Left hindlimb (tissue), 1 donor: ENCODE measurements around the gene LECT2.
A peak's percentile ranks its signal among the peaks of the same experiment; 100 is the strongest.

ENCODE experiments used
- DNase-seq: peaks from one replicate; pipeline ENCODE4 v3.0.0-alpha.2; 2018

LECT2 gene

GRCh38 chr5:135954899-135955298 is at the start of gene LECT2:
TSS of gene LECT2 (minus strand) at chr5:135954983. CDS start at chr5:135954833, 150 bp downstream.
- DNase-seq = no peak

- DNase-seq = no peak
Observed at GRCh38 chr5:136004436-136004835, 49.7 kb upstream of the LECT2 start.

DNA sequence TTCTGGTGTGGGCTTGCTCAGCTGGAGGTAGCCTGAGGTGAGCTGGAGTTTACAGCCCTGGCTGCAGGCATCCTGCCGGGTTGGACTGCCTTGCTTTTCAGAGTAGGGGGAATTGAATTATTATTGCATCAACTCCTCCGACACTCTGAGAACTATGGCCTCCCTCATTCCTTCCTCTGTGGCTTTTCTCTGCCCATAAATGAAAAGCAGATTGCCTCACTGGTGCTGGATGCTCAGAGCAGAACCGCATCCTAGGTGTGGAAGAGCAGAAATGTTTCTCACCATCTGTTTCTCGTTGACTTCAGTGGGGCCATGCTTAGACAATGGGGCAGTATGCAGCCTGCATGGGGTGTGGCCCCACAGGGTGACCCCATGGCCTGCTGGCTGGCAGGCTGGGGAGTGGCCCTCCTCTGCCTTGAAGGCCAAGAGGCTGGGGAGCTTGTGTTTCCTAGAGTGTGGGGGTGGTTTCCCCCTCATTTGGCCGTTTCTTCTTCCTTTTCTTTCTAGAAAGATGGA is 46.7 kb upstream of the LECT2 start:
- peak; percentile 75 for DNase-seq

DNA sequence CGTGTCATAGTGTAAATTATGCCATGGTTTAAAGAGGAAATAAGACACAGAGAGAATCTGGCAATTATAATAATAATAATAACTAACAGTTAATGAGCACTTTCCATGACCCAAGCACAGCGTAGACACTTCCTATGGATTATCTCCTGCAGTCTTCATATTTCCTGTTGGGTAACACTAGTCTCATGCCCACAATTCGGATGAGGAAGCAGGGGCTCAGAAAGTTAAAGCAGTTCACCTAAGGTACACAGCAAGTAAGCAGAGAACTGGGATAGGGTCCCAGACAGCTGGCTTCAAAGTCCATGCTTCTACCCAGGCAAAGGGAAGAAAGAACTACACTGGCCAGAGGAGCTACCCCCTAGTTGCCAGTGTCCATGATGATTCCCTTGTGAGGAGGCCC is 46.1 kb upstream of the LECT2 start:
- no peak for DNase-seq

- no peak for DNase-seq
Observed at GRCh38 chr5:136000147-136000546, 45.4 kb upstream of the LECT2 start.

- DNase-seq = no peak
Observed at GRCh38 chr5:135999406-136000139, 44.8 kb upstream of the LECT2 start.

DNA sequence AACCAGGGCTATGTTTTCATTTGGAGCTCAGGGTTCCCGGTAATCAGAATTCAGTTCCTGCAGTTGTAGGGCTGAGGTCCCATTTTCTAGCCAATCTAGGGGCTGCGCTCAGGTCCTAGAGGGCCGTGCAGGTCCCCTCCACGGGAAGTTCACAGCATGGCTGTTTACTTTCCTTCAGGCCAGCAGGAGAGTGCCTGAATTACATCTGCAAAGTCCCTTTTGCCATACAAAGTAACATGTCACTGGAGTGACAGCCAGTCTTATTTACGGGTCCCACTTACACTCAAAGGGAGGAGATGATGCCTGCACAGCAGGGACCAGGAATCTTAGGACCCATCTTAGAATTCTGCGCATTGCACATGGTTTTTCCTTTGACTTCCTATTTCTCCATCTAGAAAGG is 44.1 kb upstream of the LECT2 start:
- no peak for DNase-seq

- DNase-seq = no peak
Observed at GRCh38 chr5:135997673-135998335, 43.0 kb upstream of the LECT2 start.

DNA sequence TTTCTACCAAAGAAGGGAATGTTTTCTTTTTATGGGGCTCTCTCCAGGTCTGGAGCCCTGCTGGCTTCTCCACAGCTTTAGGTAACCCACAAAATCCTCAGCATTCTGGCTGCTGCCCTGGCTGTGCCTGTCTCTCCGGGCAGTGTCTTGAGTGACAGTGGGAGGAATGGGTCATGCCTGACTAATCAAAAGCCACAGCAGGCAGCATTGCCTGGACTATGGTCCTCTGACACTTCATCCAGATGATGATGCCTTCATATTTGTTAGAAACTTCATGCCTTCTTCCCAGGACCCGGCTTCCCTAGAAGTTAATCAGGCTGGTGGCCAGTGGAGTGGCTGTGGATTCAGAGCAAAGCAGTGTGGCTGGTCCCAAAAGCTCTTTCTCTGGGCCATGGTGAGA is 41.8 kb upstream of the LECT2 start:
- DNase-seq = no peak

DNA sequence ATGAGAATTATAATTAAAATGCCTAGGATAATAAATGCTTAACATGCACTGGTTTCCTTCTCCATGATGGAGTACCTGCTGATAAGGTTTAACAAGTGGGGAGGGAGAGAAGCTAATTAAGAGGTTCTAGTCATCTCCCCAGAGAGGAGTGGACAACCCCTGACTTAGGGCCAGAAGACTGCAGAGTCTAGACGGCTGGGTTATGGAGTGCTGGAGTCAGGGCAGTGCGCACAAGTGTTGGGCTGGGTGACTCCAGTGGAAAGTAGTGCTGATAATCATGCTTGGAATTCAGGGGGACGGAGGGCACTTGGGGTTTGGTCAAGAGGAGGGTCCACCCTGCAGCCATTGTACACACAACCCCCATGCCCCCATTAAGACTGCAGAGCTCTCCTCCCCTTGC is 41.2 kb upstream of the LECT2 start:
- no peak for DNase-seq

DNA sequence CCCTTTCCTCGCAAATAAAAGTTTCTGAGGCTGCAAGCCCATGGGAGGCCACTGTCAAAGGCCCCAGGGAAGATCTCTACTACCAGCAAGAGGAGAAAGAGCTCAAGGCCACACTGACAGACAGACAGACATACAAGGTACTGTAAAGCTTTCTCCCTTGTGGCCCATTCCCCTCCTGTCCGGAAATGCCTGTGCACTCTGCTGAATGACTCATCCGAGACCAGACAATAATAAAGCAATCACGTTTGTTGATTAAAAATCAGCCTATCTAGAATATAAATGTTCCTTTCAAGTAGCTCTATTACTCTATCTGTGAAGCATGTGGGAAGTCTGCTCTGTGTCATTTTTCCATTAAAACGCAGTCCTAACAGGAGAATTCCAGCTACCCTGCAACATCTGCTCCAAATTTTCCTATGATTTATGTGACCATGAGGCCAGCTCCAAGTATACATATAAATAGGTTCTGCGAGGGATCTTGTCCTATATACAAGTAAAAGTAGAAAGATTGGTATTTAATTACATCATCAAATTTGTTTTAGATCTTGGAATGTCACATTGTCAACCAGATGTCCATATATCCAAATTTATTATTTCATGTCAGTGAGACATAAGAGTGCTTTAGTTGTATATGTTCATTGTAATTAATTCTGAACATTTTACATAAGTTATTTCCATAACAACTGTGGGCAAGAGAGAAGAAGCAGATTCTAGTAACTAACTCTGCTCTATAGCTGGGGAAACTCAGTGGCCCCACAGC is 39.3 kb upstream of the LECT2 start:
- peak; percentile 46 for DNase-seq

DNA sequence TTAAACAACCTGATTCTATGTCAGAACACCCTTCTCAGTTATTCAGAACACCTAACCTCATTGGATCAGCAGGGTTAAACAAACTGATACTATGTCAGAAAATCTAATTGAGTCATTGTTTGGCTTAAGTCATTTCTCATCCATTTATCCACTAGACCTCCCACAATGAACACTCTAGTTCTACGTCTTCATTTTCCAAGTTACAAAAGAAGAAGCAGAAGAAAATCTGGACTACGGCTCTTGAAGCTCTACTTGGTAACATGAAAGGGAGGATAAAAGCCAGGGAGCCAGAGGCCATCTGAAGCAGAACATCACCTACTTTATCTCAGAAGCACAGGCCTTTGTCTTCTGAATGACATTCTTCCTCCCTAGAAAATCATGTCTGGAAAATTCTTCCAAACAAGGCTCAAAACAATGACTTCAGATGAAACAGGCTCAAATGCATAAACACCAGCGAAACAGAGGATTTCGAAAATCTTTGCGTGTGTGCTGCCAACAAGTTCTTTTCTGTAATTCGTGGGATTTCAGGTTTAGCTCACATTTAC is 38.6 kb upstream of the LECT2 start:
- no peak for DNase-seq

DNA sequence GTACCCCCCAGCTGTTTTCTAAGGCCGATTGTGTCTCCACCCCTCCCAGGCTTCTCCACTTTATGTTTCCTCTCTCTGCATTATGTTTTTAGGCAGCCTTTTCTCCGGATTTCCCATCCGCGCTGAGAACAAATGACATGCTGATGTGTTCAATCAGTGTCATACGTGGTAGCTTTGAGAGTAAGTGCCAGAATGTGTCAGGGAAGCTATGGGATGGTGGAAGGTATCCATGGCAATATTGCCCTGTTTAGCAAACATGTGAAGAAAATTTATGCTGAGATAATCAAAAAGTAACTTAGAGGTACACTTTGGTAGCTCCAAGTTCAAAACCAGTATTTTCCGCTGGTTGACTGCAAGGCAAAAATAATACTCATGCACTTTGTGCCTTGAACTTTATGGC is 36.6 kb upstream of the LECT2 start:
- no peak for DNase-seq

- DNase-seq = no peak
Observed at GRCh38 chr5:135990528-135991255, 35.9 kb upstream of the LECT2 start.

GRCh38 chr5:135989686-135990085 is 34.9 kb upstream of the LECT2 start:
- no peak for DNase-seq

DNA sequence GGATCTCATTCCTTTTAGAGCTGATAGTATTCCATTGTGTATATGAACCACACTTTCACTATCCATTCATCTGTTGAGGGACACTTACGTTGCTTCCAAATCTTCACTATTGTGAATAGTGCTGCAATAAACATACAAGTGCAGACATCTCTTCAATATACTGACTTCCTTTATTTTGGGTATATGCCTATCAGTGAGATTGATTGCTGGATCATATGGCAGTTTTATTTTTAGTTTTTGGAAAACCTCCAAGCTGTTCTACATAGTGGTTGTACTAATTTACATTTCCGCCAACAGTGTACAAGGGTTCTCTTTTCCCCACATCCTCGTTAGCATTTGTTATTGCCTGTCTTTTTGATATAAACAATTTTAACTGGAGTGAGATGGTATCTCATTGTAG is 33.8 kb upstream of the LECT2 start:
- no peak for DNase-seq

GRCh38 chr5:135986891-135987401 is 32.2 kb upstream of the LECT2 start:
- DNase-seq = no peak

DNA sequence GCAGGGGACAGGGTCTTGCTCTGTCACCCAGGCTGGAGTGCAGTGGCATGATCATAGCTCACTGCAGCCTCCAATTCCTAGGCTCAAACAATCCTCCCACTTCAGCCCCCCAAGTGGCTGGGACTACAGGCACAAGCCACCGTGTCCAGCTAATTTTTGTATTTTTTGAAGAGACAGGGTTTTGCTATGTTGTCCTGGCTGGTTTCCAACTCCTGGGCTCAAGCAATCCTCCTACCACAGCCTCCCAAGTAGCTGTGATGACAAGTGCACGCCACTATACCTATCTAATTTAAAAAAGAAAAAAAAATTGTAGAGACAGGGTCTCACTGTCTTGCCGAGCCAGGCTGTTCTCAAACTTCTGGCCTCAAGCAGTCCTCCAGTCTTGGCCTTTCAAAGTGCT is 31.6 kb upstream of the LECT2 start:
- no peak for DNase-seq

GRCh38 chr5:135985951-135986350 is 31.2 kb upstream of the LECT2 start:
- DNase-seq = no peak

DNA sequence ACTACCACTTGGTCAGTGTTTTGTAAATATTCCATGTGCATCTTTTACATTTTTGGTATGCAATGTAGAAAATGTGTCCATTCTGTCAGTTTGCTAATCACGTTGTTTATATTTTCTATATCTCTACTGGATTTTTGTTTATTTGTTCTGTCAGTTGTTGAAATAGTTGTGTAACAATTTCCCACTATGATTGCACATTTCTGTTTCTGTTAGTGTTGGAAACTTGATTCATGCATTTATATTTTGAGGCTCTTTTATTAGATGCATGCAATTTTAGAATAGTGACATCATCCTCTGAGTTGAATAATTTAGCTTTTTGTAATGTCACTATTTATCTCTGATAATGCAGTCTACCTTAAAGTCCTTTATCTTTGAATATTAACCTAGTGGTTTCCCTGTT is 25.8 kb upstream of the LECT2 start:
- DNase-seq = no peak

DNA sequence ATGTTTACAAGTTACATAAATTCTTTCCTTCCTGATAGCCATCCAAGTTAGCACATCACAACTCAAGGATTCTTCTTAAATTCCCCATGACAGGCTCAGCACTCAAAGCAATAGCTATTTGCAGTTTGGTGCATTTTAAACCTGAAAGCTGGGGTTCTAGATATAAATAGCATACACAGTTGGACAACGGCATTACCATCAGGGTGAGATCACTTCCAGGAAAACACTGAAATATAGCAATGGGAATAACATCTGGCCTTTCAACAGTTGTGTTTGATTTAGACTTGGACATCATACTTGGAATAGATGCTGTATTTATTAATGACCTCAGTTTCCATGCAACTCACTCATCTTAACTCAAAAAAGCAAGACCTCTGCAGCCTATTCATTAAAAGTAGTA is 24.7 kb upstream of the LECT2 start:
- peak; percentile 43 for DNase-seq

- DNase-seq = no peak
Observed at GRCh38 chr5:135978993-135979392, 24.2 kb upstream of the LECT2 start.
